ENCODE data around the gene SLC17A5.
A peak's percentile ranks its signal among the peaks of the same experiment; 100 is the strongest.

Gene SLC17A5

GRCh38 chr6:73653571-73654424, at the start of gene SLC17A5:
SLC17A5 (minus strand) TSS chr6:73653992; CDS start chr6:73653886, 106 bp downstream.
- H3K36me3 ChIP-seq (ENCODE audit: insufficient read depth, low read length): peaks cover 3% of the 10 kb centered on the region
- peak within 1 kb of the TSS; percentile 88 for H2AFZ ChIP-seq (ENCODE audit: low read depth, low read length)
- H3K9ac ChIP-seq (ENCODE audit: low read depth, low read length): peak within 1 kb of the TSS; percentile 97
- peak; percentile 93 for DNase-seq
- no peak for TF ChIP-seq CTCF (IDR thresholded peaks at IDR 0.05; ENCODE audit: borderline replicate concordance, extremely low read depth, low read length, poor library complexity, severe bottlenecking)
- no peak for TF ChIP-seq EZH2 (IDR thresholded peaks at IDR 0.05; ENCODE audit: borderline replicate concordance, low read depth, low read length, severe bottlenecking)
- H3K4me3 ChIP-seq (ENCODE audit: low read depth in 1 of 2, low read length in 2 of 2): peak within 1 kb of the TSS; percentile 38 to 85
- ATAC-seq (ENCODE audit: insufficient read depth, low read depth): peak; percentile 90
- H3K4me2 ChIP-seq (ENCODE audit: insufficient read depth, low read length): peak within 1 kb of the TSS; percentile 86
- H3K4me1 ChIP-seq (ENCODE audit: insufficient read depth, low read length): peaks cover 29% of the 10 kb centered on the region
- H4K20me1 ChIP-seq (ENCODE audit: insufficient read depth, low read length): no peaks in the 10 kb centered on the region
- peak within 1 kb of the TSS; percentile 88 for H3K27ac ChIP-seq (ENCODE audit: low read length)
- H3K27me3 ChIP-seq (ENCODE audit: insufficient read depth, low read length, poor library complexity): no peaks in the 10 kb centered on the region
- H3K79me2 ChIP-seq (ENCODE audit: insufficient read depth, low read length): peaks cover 10% of the 10 kb centered on the region
- no peaks in the 10 kb centered on the region for H3K9me3 ChIP-seq (ENCODE audit: insufficient read depth, low read length, severe bottlenecking)

GRCh38 chr6:73703466-73703865, 49.7 kb upstream of the SLC17A5 start:
- H3K9me3 ChIP-seq (ENCODE audit: insufficient read depth, low read length, severe bottlenecking): no peaks in the 10 kb centered on the region
- H2AFZ ChIP-seq (ENCODE audit: low read depth, low read length): no peak overlapping the region
- H3K4me3 ChIP-seq (ENCODE audit: low read depth in 1 of 2, low read length in 2 of 2): no peak overlapping the region
- ATAC-seq (ENCODE audit: insufficient read depth, low read depth) (no peak), DNase-seq (no peak)
- H3K79me2 ChIP-seq (ENCODE audit: insufficient read depth, low read length): no peaks in the 10 kb centered on the region
- no peaks in the 10 kb centered on the region for H3K4me1 ChIP-seq (ENCODE audit: insufficient read depth, low read length)
- H3K4me2 ChIP-seq (ENCODE audit: insufficient read depth, low read length): no peak overlapping the region
- H3K9ac ChIP-seq (ENCODE audit: low read depth, low read length): no peak overlapping the region
- no peaks in the 10 kb centered on the region for H4K20me1 ChIP-seq (ENCODE audit: insufficient read depth, low read length)
- no peak for TF ChIP-seq EZH2 (IDR thresholded peaks at IDR 0.05; ENCODE audit: borderline replicate concordance, low read depth, low read length, severe bottlenecking)
- TF ChIP-seq CTCF (IDR thresholded peaks at IDR 0.05; ENCODE audit: borderline replicate concordance, extremely low read depth, low read length, poor library complexity, severe bottlenecking): no peak
- no peaks in the 10 kb centered on the region for H3K27me3 ChIP-seq (ENCODE audit: insufficient read depth, low read length, poor library complexity)
- H3K27ac ChIP-seq (ENCODE audit: low read length): no peak overlapping the region
- H3K36me3 ChIP-seq (ENCODE audit: insufficient read depth, low read length): no peaks in the 10 kb centered on the region; the same call in 1 of the 2 replicates

GRCh38 chr6:73702444-73702843, 48.7 kb upstream of the SLC17A5 start:
- Histone ChIP-seq H3K27ac (ENCODE audit: low read length) (no peak overlapping the region), H4K20me1 (ENCODE audit: insufficient read depth, low read length) (no peaks in the 10 kb centered on the region), H3K9me3 (ENCODE audit: insufficient read depth, low read length, severe bottlenecking) (no peaks in the 10 kb centered on the region), H3K79me2 (ENCODE audit: insufficient read depth, low read length) (no peaks in the 10 kb centered on the region), H3K4me1 (ENCODE audit: insufficient read depth, low read length) (peaks cover 4% of the 10 kb centered on the region), H3K4me2 (ENCODE audit: insufficient read depth, low read length) (no peak overlapping the region), H3K4me3 (ENCODE audit: low read depth in 1 of 2, low read length in 2 of 2) (no peak overlapping the region), H3K36me3 (ENCODE audit: insufficient read depth, low read length) (no peaks in the 10 kb centered on the region; the same call in 1 of the 2 replicates), H2AFZ (ENCODE audit: low read depth, low read length) (no peak overlapping the region), H3K27me3 (ENCODE audit: insufficient read depth, low read length, poor library complexity) (peaks cover under 1% of the 10 kb centered on the region), H3K9ac (ENCODE audit: low read depth, low read length) (no peak overlapping the region)
- ATAC-seq (ENCODE audit: insufficient read depth, low read depth): no peak
- no peak for DNase-seq
- TF ChIP-seq EZH2 (IDR thresholded peaks at IDR 0.05; ENCODE audit: borderline replicate concordance, low read depth, low read length, severe bottlenecking): no peak
- TF ChIP-seq CTCF (IDR thresholded peaks at IDR 0.05; ENCODE audit: borderline replicate concordance, extremely low read depth, low read length, poor library complexity, severe bottlenecking): no peak
